MCF 10A (cell line): ENCODE data around the gene L3MBTL1. TPM values are rescaled to one million over a fixed set of nuclear protein-coding genes. Genes with fewer than 3 reads are reported as not detected.
A peak's percentile ranks its signal among the peaks of the same experiment; 100 is the strongest.
"Not testable (repeated sequence)": the region's sequence is repeated elsewhere in the genome, so short reads cannot be mapped to it uniquely, and the experiment has no call there.

Experiments used
- BruUV-seq: library from RNA; stranded (reverse); fragments of 400-500 nt; replicated peaks from 2 replicates; lab custom pipeline; 2021; lab: Mats Ljungman, UMichigan
- CTCF ChIA-PET: fragments of 300-600 bp; sonication (Branson Sonifier 250); formaldehyde crosslinking; extraction: SDS; loops from one replicate; lab custom pipeline; 2021; ENCODE audit warnings: antibody characterized with exemption, inconsistent platforms; lab: Yijun Ruan, JAX
- POLR2A ChIA-PET: fragments of 300-600, 350-650 bp; sonication (Branson Sonifier 250); formaldehyde crosslinking; extraction: SDS; loops from one replicate; lab custom pipeline; 2020; ENCODE audit warnings: antibody characterized with exemption, inconsistent platforms; lab: Yijun Ruan, JAX
- DNase-seq: peaks from one replicate; pipeline ENCODE4 v3.0.0-alpha.2; 2018; ENCODE audit not compliant: unreplicated experiment
- H3K27ac Mint-ChIP-seq: one replicate; pipeline ENCODE4 v1.8.0; 2022; ENCODE audit warnings: mild to moderate bottlenecking, low read depth, mixed read lengths; ENCODE audit not compliant: unreplicated experiment
- H3K27me3 Mint-ChIP-seq: one replicate; pipeline ENCODE4 v1.8.0; 2022; ENCODE audit warnings: mixed read lengths; ENCODE audit not compliant: insufficient read depth, unreplicated experiment
- H3K36me3 Mint-ChIP-seq: one replicate; pipeline ENCODE4 v1.8.0; 2022; ENCODE audit warnings: mild to moderate bottlenecking, moderate library complexity, mixed read lengths; ENCODE audit not compliant: insufficient read depth, unreplicated experiment
- H3K4me1 Mint-ChIP-seq: one replicate; pipeline ENCODE4 v1.8.0; 2022; ENCODE audit warnings: mixed read lengths; ENCODE audit not compliant: insufficient read depth, unreplicated experiment
- H3K4me3 Mint-ChIP-seq: one replicate; pipeline ENCODE4 v1.8.0; 2022; ENCODE audit warnings: mild to moderate bottlenecking, moderate library complexity, mixed read lengths; ENCODE audit not compliant: unreplicated experiment
- H3K9me3 Mint-ChIP-seq: one replicate; pipeline ENCODE4 v1.8.0; 2022; ENCODE audit warnings: mixed read lengths; ENCODE audit not compliant: unreplicated experiment
- intact Hi-C: fragments of 100-400 bp; cut with micrococcal nuclease; formaldehyde crosslinking; loops from 2 replicates; pipeline ENCODE4 v1.14.1; 2022
- total RNA-seq: library from RNA; stranded (reverse); gene quantifications from 2 replicates; pipeline ENCODE4 v1.2.3, GENCODE V29; 2022
- TF ChIP-seq, protein P1 (sequence below): fragments of 200-600 bp; IDR thresholded peaks from one replicate; pipeline ENCODE4 v1.8.0; 2022; ENCODE audit warnings: antibody characterized with exemption, mild to moderate bottlenecking; ENCODE audit not compliant: unreplicated experiment

The L3MBTL1 gene
- total RNA-seq, 1 experiment from 2014 or later, result 10.5 TPM

DNA sequence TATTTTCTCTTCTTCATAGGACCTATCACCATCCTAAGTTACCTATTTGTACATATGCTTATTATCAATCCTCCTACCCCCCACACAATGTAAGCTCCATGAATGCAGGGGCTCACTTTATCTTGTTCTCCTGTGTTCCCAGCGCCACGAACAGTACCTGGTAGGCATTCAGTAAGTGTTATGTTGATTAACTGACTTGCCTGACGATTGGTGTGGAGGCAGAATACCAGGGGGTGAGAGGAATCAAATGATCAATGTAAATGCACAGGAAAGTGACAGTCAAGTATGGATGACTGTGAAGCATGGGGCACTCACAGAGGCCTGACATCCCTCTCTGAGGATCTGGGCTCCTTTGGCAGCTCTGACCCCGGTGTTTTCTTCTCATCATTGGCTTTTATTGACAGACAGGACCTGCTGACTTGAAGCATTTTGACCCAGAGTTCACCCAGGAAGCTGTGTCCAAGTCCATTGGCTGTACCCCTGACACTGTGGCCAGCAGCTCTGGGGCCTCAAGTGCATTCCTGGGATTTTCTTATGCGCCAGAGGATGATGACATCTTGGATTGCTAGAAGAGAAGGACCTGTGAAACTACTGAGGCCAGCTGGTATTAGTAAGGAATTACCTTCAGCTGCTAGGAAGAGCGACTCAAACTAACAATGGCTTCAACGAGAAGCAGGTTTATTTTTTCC, 77.1 kb downstream of the L3MBTL1 start:
- intact Hi-C loops, result no loop called here
- H3K27ac Mint-ChIP-seq, result peak overlapping the region; percentile 40
- no peak overlapping the region for H3K4me3 Mint-ChIP-seq
- no TSS peak for BruUV-seq
- ChIA-PET CTCF (interaction anchor here (0.5 to 5.5 kb wide), 6 partner anchors 15 to 316 kb away, joined by 3 to 52 read pairs (median 3); no protein-coding TSS in a partner anchor), POLR2A (interaction anchor here (0.6 kb wide), 1 partner anchor 32 kb away, joined by 3 read pairs; no protein-coding TSS in a partner anchor)
- TF ChIP-seq, protein P1, sequence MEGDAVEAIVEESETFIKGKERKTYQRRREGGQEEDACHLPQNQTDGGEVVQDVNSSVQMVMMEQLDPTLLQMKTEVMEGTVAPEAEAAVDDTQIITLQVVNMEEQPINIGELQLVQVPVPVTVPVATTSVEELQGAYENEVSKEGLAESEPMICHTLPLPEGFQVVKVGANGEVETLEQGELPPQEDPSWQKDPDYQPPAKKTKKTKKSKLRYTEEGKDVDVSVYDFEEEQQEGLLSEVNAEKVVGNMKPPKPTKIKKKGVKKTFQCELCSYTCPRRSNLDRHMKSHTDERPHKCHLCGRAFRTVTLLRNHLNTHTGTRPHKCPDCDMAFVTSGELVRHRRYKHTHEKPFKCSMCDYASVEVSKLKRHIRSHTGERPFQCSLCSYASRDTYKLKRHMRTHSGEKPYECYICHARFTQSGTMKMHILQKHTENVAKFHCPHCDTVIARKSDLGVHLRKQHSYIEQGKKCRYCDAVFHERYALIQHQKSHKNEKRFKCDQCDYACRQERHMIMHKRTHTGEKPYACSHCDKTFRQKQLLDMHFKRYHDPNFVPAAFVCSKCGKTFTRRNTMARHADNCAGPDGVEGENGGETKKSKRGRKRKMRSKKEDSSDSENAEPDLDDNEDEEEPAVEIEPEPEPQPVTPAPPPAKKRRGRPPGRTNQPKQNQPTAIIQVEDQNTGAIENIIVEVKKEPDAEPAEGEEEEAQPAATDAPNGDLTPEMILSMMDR, result no peak
- H3K36me3 Mint-ChIP-seq, result no peaks in the 10 kb centered on the region
- no peaks in the 10 kb centered on the region for H3K27me3 Mint-ChIP-seq
- H3K9me3 Mint-ChIP-seq, result no peaks in the 10 kb centered on the region
- DNase-seq, result peak; percentile 9
- peaks cover 10% of the 10 kb centered on the region for H3K4me1 Mint-ChIP-seq

- no peak for DNase-seq
- intact Hi-C loops, result no loop called here
- Mint-ChIP-seq H3K27me3 (no peaks in the 10 kb centered on the region), H3K4me3 (no peak overlapping the region), H3K27ac (no peak overlapping the region), H3K9me3 (no peaks in the 10 kb centered on the region), H3K36me3 (no peaks in the 10 kb centered on the region), H3K4me1 (peaks cover 15% of the 10 kb centered on the region)
- no TSS peak for BruUV-seq
- ChIA-PET POLR2A (interaction anchor here (0.6 to 1.0 kb wide), 2 partner anchors 27 to 129 kb away, joined by 3 read pairs; partner anchors contain the start of gene SRSF6), CTCF (interaction anchor here (1.2 to 5.5 kb wide), 2 partner anchors 12 to 49 kb away, joined by 3 to 52 read pairs; no protein-coding TSS in a partner anchor)
- TF ChIP-seq, protein P1, result no peak
These were observed 79.1 kb downstream of the L3MBTL1 start for GRCh38 chr20:43586641-43587040.

DNA sequence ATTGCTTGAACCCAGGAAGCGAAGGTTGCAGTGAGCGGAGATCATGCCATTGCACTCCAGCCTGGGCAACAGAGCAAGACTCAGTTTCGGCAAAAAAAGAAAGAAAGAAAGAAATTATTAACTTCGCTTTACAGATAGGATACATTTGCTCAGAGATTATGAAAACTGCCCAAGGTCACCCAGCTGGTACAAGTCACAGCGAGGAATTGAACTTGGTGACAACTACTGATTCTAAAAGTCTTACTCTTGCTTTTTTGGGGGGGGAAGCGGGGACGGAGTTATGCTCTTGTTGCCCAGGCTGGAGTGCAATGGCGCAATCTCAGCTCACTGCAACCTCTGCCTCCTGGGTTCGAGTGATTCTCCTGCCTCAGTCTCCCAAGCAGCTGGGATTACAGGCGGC, 81.0 kb downstream of the L3MBTL1 start:
- H3K27me3 Mint-ChIP-seq, DNase-seq, BruUV-seq, H3K36me3 Mint-ChIP-seq, intact Hi-C loops, H3K9me3 Mint-ChIP-seq, H3K4me3 Mint-ChIP-seq, H3K27ac Mint-ChIP-seq: not testable (repeated sequence)
- ChIA-PET POLR2A (interaction anchor here (1.2 kb wide), 1 partner anchor 131 kb away, joined by 4 read pairs; the partner anchor contains the start of gene SRSF6), CTCF (interaction anchor here (1.0 kb wide), 1 partner anchor 492 kb away, joined by 3 read pairs; no protein-coding TSS in a partner anchor)
- peaks cover 16% of the 10 kb centered on the region for H3K4me1 Mint-ChIP-seq

GRCh38 chr20:43590036-43590391, 82.5 kb downstream of the L3MBTL1 start:
- BruUV-seq, result no TSS peak
- Mint-ChIP-seq H3K27ac (peak overlapping the region; percentile 92), H3K27me3 (no peaks in the 10 kb centered on the region), H3K9me3 (no peaks in the 10 kb centered on the region), H3K4me1 (peaks cover 6% of the 10 kb centered on the region), H3K36me3 (peaks cover 12% of the 10 kb centered on the region), H3K4me3 (peak overlapping the region; percentile 84)
- no peak for DNase-seq
- TF ChIP-seq, protein P1, result no peak
- POLR2A ChIA-PET, result interaction anchor here (1.2 to 2.3 kb wide), 10 partner anchors 10 to 499 kb away, joined by 3 to 32 read pairs (median 4); partner anchors contain the start of gene SRSF6
- intact Hi-C loops, result loop anchor here (2.0 to 10.0 kb wide), 2 partner anchors 51 to 135 kb away; partner anchors contain the start of gene SRSF6
- CTCF ChIA-PET, result interaction anchor here (0.6 to 2.2 kb wide), 3 partner anchors 47 to 54 kb away, joined by 4 to 16 read pairs (median 6); no protein-coding TSS in a partner anchor
